GM19395 (cell line): Measurements from ENCODE around the gene MRPS26.
"Not testable (repeated sequence)": the region's sequence is repeated elsewhere in the genome, so short reads cannot be mapped to it uniquely, and the experiment has no call there.

ENCODE experiments used
- ATAC-seq: cut with Tn5 transposase; IDR thresholded peaks from one replicate; pipeline ENCODE4 v1.9.1; 2021; ENCODE audit warnings: mild to moderate bottlenecking, moderate library complexity; ENCODE audit not compliant: unreplicated experiment

MRPS26 gene

GRCh38 chr20:3072530-3073250 is 26.8 kb downstream of the MRPS26 start:
- no peak for ATAC-seq

DNA sequence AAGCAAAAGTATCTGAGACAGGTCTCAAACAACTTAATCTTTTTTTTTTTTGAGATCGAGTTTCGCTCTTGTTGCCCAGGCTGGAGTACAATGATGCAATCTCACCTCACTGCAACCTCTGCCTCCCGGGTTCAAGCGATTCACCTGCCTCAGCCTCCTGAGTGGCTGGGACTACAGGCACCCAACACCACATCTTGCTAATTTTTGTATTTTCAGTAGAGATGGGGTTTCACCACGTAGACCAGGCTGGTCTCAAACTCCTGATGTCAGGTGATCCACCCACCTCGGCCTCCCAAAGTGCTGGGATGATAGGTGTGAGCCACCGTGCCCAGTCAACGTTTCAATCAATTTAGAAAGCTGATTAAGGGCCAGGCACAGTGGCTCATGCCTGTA is 27.4 kb downstream of the MRPS26 start:
- ATAC-seq = not testable (repeated sequence)

GRCh38 chr20:3074812-3075211 is 29.0 kb downstream of the MRPS26 start:
- ATAC-seq = no peak

DNA sequence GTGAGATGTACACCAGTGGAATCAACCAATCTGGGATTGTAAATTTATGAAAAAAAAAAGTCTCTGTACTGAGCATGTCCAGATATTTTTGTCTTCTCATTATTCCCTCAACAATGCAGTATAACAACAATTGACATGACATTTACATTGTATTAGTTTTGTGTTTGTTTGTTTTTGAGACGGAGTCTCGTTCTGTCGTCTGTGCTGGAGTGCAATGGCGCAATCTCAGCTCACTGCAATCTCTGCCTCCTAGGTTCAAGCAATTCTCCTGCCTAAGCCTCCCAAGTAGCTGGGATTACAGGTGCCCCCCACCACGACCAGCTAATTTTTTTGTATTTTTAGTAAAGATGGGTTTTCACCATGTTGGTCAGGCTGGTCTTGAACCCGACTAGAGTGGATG is 29.5 kb downstream of the MRPS26 start:
- ATAC-seq = not testable (repeated sequence)

DNA sequence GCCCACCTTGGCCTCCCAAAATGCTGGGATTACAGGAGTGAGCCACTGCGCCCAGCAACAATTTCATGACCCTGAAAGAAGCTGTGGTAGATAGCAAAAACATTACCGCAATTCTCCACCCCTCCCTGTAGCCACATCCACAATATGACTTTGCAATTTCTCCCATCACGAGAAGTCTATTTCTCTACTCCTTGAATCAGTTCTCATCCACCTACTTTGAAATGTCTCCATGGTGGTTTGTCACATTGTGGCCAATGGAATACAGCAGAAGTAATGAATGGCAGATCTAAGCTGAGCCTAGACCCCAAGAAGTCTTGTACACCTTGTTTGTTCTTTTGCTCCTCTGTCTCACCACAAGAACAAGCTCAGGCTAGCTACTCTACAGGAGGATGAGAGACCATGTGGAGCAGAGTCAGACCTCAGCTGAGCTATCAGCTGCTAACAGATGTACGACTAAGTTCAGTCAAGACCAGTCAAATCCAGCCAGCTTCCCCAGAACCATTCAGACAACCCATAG is 31.8 kb downstream of the MRPS26 start:
- no peak for ATAC-seq

- no peak for ATAC-seq
These were observed 35.1 kb downstream of the MRPS26 start for GRCh38 chr20:3080939-3081388.

GRCh38 chr20:3081641-3082040 is 35.8 kb downstream of the MRPS26 start:
- ATAC-seq = no peak

DNA sequence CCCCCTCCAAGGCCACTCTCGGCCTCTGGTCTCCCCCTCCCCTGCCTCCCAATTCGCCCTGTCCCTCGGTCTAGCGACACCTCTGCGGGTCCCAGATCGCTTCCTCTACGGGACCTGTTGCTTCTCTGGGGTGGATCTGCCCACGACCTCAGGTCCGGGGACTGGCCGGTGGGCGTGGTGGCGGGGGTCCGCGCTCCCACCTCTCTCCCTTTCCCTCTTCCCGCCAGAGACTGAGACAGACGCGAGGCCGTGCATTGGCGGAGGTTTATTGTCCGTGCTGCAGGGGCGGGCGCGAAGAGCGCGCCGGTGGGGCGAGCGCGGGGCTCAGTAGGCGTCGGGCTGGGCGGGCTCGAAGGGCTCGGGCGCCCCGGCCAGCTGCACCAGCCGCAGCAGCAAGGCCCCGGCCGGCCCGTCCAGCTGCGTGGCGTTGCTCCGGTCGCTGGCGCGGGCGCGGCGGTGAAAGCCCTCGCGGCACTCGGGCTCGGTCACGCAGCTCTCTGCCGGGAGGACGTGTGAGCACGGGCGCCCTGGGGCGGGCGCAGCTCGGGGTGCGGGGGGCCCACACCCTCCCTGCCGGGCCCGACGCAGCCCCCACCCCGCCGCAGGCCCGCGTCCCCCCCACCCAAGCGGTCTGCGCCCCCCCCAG is 36.6 kb downstream of the MRPS26 start:
- no peak for ATAC-seq

DNA sequence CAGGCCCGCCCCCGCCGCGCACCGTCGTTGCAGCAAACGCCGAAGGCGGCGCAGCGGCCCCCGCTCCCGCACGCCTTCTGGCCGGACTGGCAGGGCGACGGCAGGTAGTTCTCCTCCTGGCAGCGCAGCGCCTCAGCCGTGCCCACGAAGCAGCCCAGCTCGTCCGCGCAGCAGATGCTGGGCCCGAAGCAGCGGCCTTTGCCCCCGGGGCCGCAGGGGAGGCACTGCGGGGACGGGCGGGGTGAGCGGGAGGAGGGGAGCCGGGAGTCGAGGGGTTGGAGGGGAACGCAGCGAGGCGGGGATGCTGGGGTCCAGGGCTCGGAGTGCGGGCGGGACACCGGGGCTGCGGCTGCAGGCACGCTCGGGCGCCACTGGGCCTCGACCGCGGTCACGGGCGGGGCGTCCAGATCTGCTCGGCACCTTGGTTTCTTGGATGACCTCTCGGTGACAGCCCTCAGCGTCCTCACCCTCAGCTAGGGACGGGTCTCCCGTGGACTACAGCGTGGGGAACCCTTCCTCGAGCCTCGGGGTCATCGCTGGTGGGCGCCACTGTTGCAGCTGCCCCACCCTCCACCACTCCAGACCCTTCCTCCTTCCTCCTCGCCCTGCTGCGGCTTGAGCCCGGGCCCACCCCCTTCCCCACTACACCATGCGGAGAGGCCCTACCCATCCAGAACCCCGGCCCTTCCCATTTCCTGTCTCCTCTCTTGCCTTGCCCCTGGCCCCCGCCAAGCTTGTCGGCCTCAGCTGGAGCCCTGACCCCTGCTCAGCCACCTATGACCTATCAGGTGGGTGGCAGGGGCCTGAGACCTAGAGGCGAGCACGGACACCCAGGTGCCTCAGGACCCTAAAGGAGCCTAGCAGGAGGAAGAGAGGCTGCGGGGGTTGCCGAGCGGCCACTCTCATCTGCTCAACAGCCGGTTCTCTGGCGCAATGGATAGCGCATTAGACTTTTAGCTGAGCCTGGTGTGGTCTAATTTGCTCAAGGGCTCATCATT is 37.4 kb downstream of the MRPS26 start:
- no peak for ATAC-seq

DNA sequence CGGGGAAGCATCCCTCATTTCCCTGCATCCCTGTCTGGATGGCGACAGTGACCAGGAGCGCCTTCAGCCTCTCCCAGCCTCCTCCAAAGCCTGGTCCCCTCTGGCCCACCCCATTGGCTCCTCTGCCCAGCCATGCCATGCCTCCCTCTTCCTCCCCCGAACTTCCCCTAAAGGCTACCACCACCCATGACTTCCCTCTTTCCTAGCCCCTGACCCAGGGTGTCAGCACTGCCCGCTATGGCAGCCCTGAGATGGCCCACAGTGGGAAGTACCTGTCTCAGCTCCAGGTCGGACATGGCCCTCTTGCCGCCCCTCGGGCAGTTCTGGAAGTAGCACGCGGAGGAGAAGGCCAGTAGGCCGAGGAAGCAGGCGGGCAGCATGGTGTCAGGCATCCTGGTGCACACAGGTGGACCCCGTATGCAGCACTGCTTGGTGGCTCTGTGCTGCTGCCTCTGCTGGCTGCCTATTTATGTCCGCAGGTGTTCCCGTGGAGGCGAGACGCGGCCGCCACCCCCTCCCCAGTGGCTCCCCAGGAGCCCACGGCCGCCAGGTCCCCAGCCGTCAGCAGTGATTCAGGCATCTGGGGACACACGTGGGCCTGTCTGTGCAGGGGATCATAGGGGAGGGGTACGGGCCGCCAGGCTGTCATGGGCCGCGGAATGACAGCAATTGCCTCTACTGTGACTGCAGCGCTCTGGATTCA is 38.6 kb downstream of the MRPS26 start, which contains the start of gene AVP:
Gene AVP (minus strand): TSS at position 442 of the 703 bp plus-strand sequence. CDS start 50 bp downstream, at position 392.
- ATAC-seq = no peak

DNA sequence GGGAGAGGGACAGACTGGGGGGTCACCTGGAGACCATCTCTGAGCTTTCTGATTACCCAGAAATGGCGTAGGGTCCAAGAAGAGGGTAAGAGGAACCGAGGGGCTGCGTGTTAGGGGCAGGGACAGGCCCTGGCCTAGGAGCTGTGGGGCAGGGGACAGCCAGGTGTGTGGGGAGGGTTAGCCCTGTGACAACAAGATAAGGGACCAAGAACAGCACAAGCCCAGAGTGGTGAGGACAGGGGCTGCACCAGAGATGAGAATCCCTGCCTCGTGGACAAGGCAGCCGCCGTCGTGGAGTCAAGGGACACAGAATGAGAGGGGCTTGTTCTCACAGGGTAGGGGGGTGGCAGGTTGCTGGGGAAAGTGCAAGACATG is 39.1 kb downstream of the MRPS26 start:
- ATAC-seq = no peak

DNA sequence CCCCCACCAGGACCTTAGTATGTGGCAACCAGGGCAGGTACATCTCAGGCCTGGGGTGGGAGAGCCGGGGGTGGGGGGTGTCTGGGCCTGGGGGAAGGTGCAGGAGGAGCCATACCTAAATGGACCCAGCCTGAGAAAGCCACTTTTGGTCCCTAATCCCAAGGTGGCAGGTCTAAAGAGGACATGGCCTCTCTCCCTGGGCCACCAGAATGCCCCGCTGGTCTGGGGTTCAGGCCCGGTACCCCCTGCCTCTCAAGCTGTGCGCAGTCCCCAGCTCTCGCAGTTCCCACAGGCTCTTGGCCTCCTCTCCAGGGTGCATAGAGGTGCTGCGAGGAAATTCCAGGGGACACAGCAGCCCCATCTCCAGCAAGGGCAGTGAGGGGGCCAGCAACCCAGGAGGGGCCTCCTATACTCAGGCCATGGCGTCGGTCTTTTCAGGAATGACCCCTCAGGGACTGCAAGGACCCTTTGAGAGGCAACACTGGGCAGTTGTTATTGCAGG is 39.8 kb downstream of the MRPS26 start:
- ATAC-seq = no peak

- no peak for ATAC-seq
These were observed 42.2 kb downstream of the MRPS26 start for GRCh38 chr20:3088031-3088430.

DNA sequence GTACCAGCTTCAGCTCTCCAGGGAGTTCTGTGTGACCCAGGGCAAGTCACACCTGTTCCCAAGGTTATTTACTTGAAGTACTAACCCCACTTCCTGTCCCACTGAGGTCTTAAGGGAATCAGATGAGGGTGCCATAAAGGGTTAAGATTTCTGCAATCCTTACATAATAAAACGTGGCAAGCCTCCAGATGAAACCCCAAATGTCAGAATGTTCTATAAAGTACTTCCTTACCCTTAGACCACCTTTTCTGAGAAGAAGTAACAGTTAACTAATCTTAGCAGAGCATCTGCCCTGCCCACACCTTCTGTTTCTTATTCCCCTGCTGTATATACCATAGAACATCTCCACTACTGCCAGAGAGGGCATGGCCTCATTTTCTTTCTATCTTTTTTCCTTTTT is 44.7 kb downstream of the MRPS26 start:
- ATAC-seq = no peak

DNA sequence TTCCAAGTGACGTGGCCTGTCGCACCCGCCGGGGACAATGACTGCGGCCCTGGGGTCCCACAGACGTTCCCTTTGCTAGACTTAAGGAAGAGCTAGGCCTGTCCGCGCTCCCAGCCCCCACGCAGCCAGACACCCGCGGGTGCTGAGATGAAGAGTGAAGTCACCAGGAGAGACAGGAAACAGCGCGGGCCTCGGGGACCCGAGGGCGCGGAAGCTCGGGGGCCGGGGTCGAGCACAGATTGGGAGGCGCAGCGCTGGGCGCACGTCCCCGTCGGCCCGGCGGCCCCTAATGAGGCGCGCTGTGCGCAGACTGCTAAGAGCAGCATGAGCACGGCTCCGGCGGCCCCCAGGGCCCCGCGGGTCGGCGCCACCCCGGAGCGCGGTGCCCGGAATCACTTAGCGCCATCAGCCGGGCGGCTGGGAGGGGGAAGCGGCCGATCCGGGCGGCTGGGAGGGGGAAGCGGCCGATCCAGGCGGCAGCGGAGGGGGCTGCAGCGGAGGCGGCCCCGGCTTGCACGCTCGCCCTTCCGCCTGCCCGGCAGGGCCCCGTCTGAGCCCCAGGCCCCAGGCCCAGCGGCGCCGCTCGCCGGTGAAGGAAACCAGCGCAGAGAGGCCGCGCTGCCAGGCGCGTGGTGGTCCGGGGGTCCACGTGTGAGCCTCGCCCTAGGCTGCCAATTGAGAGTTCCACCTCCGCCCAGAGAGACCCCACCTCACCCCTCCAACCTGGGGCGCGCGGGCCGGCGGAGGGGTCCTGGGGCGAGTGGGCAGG is 46.9 kb downstream of the MRPS26 start:
- no peak for ATAC-seq

- ATAC-seq = no peak
These were observed 48.1 kb downstream of the MRPS26 start for GRCh38 chr20:3093861-3094361.

DNA sequence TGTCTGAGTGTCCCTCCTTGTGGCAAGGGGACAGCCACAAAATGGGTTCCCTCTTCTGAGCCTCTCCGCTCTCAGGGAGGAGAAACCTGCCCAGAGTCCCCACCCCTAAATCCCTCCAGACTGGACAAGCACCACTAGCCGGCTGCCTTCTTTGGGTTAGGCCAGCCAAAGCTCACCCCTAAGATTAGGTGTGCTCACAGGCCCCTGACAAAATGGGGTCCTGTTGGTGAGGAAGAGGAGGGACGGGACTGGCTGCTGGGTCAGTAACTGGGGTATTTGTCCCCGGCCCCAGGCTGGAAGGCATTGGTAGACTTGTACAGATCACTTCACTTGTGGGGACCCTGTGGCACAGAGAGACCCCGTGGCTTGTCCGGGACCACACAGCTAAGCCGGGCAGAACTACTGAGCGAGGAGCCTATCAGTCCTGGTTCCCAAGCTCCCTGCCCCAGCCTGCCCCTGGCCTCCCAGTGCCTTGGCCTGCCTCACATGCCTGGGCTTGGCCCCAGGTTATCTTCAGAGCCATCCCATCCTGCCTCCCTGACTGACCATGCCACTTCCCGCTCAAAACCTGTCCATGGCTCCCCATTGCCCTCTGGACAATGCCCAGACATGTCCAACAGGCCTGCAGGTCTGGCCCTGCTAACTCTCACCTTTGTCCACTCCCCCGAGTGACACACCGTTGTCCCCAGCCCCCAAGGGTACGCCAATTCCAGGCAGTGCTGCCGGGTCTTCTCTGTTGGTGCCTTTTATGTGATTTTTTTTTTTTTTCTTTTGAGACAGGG is 49.2 kb downstream of the MRPS26 start:
- no peak for ATAC-seq
